Fibroblast of lung (primary cell): Measurements from ENCODE around the gene CALM3.

Experiments
- CTCF ChIP-seq, 2 donors: IDR thresholded peaks in 1 of 2; conservative IDR thresholded peaks in 1 of 2; 1 replicate in 1 of 2; 2 replicates in 1 of 2; pipeline ENCODE4 v1.5.1; 2011 to 2012; ENCODE audit warnings: low read length in 2 of 2, control low read depth in 1 of 2, inconsistent platforms in 1 of 2, low read depth in 1 of 2, mild to moderate bottlenecking in 1 of 2
- EZH2 ChIP-seq: IDR thresholded peaks from 2 replicates; pipeline ENCODE4 v1.5.1; 2012; ENCODE audit warnings: low read length, control low read depth, mild to moderate bottlenecking; ENCODE audit errors: missing control alignments

- TF ChIP-seq CTCF (conservative IDR thresholded peaks at IDR 0.05 in 1 of 2, IDR thresholded peaks at IDR 0.05 in 1 of 2; ENCODE audit: low read depth in 1 of 2, low read length in 2 of 2) (no peak), EZH2 (no peak)
Observed at GRCh38 chr19:46623915-46624502, 22.9 kb downstream of the CALM3 start.
